HepG2 (cell line): ENCODE data around the gene SLC44A4. TPM values are rescaled to one million over a fixed set of nuclear protein-coding genes. Genes with fewer than 3 reads are reported as not detected.
A peak's percentile ranks its signal among the peaks of the same experiment; 100 is the strongest.

Source experiments
- ATAD3A ChIP-seq: sonication (generic); formaldehyde crosslinking; IDR thresholded peaks from 2 replicates; pipeline ENCODE4 v1.4.0; 2020; ENCODE audit warnings: missing genetic modification reagents
- ATF2 ChIP-seq: sonication (generic); formaldehyde crosslinking; IDR thresholded peaks from 2 replicates; pipeline ENCODE4 v1.4.0; 2020; ENCODE audit warnings: missing genetic modification reagents
- CHD4 ChIP-seq: fragments of 200-600 bp; sonication (generic); IDR thresholded peaks from 2 replicates; pipeline ENCODE4 v1.7.0; 2017; ENCODE audit warnings: mild to moderate bottlenecking, low read length, borderline replicate concordance
- EZH2 ChIP-seq: conservative IDR thresholded peaks from 2 replicates; pipeline ENCODE4 v1.6.1; 2012; ENCODE audit warnings: mild to moderate bottlenecking, low read depth, low read length, moderate library complexity
- KDM4B ChIP-seq: sonication (generic); formaldehyde crosslinking; IDR thresholded peaks from 2 replicates; pipeline ENCODE4 v1.4.0; 2020; ENCODE audit warnings: missing genetic modification reagents
- MTA3 ChIP-seq: sonication (generic); formaldehyde crosslinking; IDR thresholded peaks from 2 replicates; pipeline ENCODE4 v1.4.0; 2020; ENCODE audit warnings: missing genetic modification reagents
- SNRNP70 ChIP-seq: fragments of 200-400 bp; formaldehyde crosslinking; IDR thresholded peaks from 2 replicates; pipeline ENCODE4 v1.6.1; 2017; ENCODE audit warnings: mild to moderate bottlenecking, low read depth, low read length, moderate library complexity
- TBL1XR1 ChIP-seq: fragments of 150-350 bp; IDR thresholded peaks from 2 replicates; pipeline ENCODE4 v1.6.1; 2014; ENCODE audit warnings: borderline replicate concordance, low read length; ENCODE audit not compliant: partially characterized antibody
- ZBTB43 ChIP-seq: sonication (generic); formaldehyde crosslinking; conservative IDR thresholded peaks from 2 replicates; pipeline ENCODE4 v1.4.0; 2020; ENCODE audit warnings: missing genetic modification reagents
- ZFP90 ChIP-seq: sonication (generic); formaldehyde crosslinking; IDR thresholded peaks from 2 replicates; pipeline ENCODE4 v1.8.0; 2022; ENCODE audit warnings: missing genetic modification reagents, mild to moderate bottlenecking, inconsistent platforms, borderline replicate concordance
- ZFYVE20 ChIP-seq: sonication (generic); formaldehyde crosslinking; IDR thresholded peaks from 2 replicates; pipeline ENCODE4 v1.8.0; 2023; ENCODE audit warnings: low read depth, mild to moderate bottlenecking, moderate library complexity, missing genetic modification reagents, borderline replicate concordance
- ZNF281 ChIP-seq: sonication (generic); formaldehyde crosslinking; IDR thresholded peaks from 2 replicates; pipeline ENCODE4 v1.4.0; 2020; ENCODE audit warnings: missing genetic modification reagents, borderline replicate concordance
- ZNF460 ChIP-seq: sonication (generic); formaldehyde crosslinking; IDR thresholded peaks from 2 replicates; pipeline ENCODE4 v1.5.1; 2020; ENCODE audit warnings: missing genetic modification reagents, mild to moderate bottlenecking, borderline replicate concordance
- polyA plus RNA-seq, 8 experiments: library from polyadenylated mRNA; depleted of rRNA in 3 of 8; stranded (reverse) in 7 of 8; unstranded in 1 of 8; fragments of >200 nt; fragmentation: Illumina TruSeq in 4 of 8; extraction: Trizol in 4 of 8; gene quantifications; 2 replicates each; pipeline versions ENCODE4 v1.2.1 to v1.2.3, GENCODE V29; 2011 to 2016; ENCODE audit warnings: low read depth in 4 of 8, missing spikeins in 1 of 8, mixed read lengths in 1 of 8; ENCODE audit not compliant: insufficient read depth in 1 of 8
- total RNA-seq, 5 experiments: library from RNA; depleted of rRNA; stranded (reverse); fragments of >200 nt; fragmentation: Illumina TruSeq; extraction: Trizol; gene quantifications; 2 replicates each; pipeline ENCODE4 v1.2.3, GENCODE V29; 2016; ENCODE audit warnings: low read depth in 1 of 5
- TF ChIP-seq, protein P1 (sequence below): sonication (generic); formaldehyde crosslinking; IDR thresholded peaks from 2 replicates; pipeline ENCODE4 v1.4.0; 2020; ENCODE audit warnings: mild to moderate bottlenecking, missing genetic modification reagents
- TF ChIP-seq, protein P2 (sequence below): sonication (generic); formaldehyde crosslinking; IDR thresholded peaks from 2 replicates; pipeline ENCODE4 v1.5.1; 2020; ENCODE audit warnings: missing genetic modification reagents, mild to moderate bottlenecking, borderline replicate concordance

The SLC44A4 gene
- total and polyA plus RNA-seq, 2 of the 13 experiments (the other 11 are each of a cell fraction or from before 2014, with no cell fraction given): 3.5 to 5.9 TPM

DNA sequence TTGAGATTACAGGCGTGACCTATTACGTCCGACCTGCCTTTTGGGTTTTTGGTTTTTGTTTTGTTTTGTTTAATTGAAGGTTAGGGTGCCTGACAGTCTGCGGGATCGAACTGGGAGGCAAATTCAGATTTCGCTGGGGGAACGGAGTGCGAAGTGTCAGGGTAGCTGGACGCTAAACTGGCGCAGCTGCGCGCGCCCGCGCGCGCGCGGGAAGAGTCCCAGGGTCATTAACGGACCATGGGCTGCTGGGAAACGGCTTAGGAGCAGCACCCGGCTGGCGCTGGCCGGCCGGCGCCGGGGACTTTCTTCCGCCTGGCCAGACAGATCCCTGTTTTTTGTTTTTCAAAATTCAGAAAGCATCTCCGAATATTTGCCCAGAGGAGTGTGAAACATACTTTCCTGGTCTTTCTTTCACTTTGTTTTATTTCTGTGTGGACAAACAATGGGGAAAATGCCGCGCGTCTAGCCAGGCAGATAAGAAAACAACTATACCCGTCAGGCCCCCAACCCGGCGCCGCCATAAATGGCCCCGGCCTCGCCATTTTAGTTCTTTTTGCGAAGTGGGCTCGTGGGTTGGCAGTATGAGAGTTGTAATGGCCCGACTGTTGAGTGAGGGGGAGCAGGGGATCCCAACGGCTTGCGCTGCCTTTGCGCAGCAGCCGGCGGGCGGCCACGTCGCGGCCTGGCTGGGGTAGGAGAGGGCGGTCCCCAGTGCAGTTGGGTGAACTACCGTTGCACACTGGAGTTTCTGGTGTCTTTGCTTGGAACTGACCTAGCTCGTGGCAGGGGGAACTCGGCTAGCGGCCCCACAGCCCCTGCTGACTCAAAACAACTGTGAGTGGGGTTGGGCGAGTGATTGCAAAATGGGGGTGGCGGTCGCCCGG lies 44.2 kb downstream of the SLC44A4 start (continued):
- TF ChIP-seq ATF2 (CRISPR knock-in tag) (peak; percentile 70), ZNF281 (CRISPR knock-in tag) (peak; percentile 61; the same call in 1 of the 2 replicates), ZFYVE20 (CRISPR knock-in tag) (peak; percentile 86; the same call in 1 of the 2 replicates), KDM4B (CRISPR knock-in tag) (0 out of 2 replicates have a peak, but pooled peaks have one; percentile 21), CHD4 (peak; percentile 74; the same call in 1 of the 2 replicates), ZFP90 (CRISPR knock-in tag) (peak; percentile 91; the same call in 1 of the 2 replicates), SNRNP70 (no peak), ATAD3A (CRISPR knock-in tag) (peak; percentile 28; the same call in 1 of the 2 replicates), ZBTB43 (CRISPR knock-in tag) (peak; percentile 78), EZH2 (no peak), TBL1XR1 (peak; percentile 41), MTA3 (0 out of 2 replicates have a peak, but pooled peaks have one; percentile 69), ZNF460 (CRISPR knock-in tag) (no peak)
- TF ChIP-seq, protein P1, sequence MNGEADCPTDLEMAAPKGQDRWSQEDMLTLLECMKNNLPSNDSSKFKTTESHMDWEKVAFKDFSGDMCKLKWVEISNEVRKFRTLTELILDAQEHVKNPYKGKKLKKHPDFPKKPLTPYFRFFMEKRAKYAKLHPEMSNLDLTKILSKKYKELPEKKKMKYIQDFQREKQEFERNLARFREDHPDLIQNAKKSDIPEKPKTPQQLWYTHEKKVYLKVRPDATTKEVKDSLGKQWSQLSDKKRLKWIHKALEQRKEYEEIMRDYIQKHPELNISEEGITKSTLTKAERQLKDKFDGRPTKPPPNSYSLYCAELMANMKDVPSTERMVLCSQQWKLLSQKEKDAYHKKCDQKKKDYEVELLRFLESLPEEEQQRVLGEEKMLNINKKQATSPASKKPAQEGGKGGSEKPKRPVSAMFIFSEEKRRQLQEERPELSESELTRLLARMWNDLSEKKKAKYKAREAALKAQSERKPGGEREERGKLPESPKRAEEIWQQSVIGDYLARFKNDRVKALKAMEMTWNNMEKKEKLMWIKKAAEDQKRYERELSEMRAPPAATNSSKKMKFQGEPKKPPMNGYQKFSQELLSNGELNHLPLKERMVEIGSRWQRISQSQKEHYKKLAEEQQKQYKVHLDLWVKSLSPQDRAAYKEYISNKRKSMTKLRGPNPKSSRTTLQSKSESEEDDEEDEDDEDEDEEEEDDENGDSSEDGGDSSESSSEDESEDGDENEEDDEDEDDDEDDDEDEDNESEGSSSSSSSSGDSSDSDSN (CRISPR knock-in tag): peak; percentile 79
- TF ChIP-seq, protein P2, sequence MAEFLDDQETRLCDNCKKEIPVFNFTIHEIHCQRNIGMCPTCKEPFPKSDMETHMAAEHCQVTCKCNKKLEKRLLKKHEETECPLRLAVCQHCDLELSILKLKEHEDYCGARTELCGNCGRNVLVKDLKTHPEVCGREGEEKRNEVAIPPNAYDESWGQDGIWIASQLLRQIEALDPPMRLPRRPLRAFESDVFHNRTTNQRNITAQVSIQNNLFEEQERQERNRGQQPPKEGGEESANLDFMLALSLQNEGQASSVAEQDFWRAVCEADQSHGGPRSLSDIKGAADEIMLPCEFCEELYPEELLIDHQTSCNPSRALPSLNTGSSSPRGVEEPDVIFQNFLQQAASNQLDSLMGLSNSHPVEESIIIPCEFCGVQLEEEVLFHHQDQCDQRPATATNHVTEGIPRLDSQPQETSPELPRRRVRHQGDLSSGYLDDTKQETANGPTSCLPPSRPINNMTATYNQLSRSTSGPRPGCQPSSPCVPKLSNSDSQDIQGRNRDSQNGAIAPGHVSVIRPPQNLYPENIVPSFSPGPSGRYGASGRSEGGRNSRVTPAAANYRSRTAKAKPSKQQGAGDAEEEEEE (CRISPR knock-in tag): 0 out of 2 replicates have a peak, but pooled peaks have one; percentile 25
